GM18517 (cell line): Measurements from ENCODE around the gene PLIN5.

Source experiments
- ATAC-seq: cut with Tn5 transposase; IDR thresholded peaks from one replicate; pipeline ENCODE4 v1.9.1; 2021; ENCODE audit warnings: mild to moderate bottlenecking, moderate library complexity; ENCODE audit not compliant: unreplicated experiment

Gene PLIN5

DNA sequence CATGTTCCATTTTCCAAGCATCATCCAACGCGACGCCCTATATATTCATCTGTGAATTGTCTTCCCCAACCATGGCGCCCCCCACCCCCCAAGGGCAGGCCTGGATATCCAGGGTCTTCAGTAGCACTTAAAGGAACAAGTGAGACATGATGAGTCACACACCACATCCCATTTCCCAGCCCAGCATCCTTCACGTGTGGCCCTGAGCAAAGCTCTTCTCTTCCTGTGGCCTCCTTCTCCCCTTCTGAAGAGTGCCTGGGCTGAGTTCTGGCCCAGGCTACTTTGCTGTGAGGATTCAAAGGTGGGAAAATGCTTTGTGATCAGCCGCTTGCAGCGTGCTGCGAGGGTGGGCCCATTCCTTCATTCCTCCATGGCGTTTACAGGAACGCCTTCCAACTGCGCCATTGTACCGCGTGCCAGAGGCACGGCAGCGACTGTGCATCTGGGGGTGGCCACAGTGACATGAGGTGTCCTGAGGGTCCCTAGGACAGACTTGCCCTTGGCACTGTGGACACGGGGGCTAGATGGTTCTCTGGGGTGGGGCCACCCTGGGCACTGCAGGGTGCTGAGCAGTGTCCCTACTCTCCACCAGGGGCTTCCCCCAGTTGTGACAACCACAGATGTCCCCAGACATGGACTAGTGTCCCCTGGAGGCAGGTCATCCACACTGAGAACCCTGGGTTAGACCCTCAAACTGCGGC lies 28.4 kb downstream of the PLIN5 start:
- no peak for ATAC-seq

DNA sequence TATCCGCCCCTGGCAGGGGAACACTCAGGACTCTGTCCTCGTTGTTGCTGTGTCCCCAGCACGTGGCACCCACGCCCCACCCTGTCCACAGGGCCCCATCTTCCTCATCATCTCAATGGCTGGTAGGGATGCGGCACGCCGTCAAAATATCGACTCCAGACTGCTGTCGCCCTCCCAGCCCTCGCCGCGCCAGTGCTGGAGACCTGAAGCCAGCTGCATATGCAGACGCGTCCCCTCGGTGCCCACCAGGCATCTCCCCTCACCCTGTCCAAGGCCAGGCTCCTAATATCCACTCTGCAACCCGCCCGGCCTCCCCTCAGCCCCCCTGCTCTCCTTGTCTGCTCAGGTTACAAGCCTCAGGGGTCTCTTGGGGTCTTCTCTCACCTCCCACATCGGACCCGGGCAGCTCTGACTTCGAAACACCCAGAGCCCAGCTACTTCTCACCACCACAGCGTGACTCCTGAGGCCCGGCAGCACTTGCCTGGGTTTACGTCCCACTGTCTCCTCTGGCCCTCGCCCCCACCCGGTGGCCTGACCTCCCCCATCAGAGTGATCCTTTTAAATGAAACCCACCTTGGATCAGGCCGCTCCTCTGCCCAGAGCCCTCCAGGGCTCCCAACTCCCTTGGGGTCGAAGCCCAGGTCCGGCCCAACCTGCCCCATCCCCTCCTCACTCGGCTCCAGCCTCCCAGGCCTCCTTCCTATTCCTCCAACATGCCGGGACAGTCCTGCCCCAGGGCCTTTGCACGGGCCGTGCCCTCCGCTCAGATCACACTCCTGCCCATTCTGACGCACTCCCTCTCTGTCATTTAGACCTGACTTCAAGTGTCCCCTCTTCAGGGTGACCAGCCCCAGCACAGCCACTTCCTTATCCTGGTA lies 29.2 kb downstream of the PLIN5 start:
- no peak for ATAC-seq

DNA sequence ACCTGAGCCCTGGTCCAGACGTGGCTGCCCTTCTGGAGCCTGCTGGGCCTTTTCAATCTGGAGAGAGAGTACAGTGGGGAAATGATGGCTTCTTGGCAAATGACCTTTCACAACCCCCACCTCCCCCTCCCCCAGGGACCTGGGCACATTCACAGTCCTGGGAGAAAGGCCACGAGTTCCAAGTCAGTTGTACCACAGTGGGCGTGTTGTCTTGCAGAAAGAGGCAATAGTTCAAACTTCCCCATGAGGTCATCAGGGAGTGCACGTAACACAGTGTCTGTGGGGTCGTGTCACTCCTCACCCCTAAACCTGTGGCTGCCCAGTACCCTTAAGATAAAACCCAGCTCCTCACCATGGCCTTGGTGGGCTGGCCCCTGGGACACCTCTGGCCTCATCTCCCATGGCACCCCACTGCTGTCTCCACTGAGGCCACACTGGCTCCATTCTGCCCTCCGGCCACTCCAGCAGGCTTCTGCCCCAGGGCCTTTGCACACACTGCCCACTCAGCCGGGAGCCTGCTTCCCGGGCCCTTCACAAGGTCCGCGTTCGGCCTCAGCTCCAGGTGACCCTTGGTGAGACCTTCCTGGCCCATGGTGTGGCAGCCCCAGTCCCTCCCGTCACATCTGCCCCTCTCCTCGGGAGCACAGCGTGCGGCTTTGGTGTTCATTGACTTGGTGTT lies 30.0 kb downstream of the PLIN5 start:
- no peak for ATAC-seq

DNA sequence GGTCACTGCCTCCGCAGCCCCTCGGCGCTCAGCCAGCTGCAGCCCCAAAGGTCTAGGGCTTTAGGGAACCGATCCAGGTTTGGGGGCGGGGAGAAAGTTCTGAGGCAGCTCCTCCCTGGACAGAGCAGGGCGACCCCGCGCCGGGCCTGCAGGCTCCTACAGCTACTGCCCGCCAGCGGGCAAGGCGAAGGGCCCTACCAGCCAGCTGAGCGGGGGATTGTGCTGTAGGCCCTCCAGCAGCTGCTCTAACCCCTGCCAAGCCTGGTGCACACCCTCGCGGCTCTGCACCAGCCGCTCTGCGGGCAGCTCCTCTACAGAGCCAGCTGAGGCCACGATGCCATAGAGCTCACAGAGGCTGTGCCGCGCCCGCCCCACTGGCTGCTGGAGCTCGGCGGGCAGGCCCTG lies 30.7 kb downstream of the PLIN5 start:
- no peak for ATAC-seq

DNA sequence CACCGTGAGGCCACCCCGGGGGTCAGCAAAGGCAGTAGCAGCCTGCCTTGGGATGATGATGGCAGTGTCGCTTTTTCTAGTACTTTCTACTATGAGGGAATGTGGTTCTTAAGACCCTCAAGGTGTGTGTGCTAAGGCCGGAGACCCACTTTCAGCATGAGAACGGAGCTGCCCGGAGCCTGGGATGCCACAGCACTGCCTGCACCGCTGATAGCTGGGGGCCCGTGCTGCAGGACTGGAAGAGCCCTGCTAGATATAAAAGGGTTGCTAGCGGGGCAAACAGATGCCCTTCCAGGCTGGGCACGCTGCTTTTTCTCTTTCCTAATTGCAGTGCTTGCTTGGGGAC lies 31.2 kb downstream of the PLIN5 start:
- no peak for ATAC-seq

DNA sequence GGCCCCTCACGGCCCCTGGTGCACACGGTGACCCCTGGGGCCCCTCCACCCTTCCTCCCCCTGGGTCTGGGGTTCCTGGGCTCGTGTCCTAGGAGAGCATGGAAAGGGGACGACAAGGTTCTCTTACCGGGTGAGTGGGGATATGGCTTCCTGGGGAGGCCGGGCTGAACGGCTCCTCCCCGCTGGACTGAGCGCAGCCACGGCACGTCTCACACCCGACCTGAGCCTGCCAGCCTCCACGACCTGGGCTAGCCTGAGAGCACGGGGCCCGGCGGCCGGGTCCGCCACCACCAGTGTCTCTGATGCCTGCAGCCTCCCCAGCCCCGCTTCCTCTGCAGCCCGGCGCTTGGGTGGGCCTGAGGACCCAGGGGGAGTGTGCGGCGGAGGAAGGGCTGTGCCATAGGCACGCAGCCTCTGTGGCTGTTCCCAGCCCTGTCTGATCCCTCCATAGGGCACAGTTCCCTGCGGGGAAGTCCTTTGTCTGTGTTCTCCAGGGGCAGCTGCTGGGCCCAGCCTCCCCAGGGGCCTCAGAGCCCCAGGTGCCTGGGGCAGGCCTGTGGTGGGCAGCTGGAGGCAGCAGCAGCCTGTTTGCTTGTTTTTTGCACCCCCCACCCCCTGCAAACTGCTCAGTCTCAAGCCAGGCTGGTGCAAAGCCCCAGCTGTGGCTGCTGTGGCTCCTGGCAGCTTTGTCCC lies 31.7 kb downstream of the PLIN5 start:
- ATAC-seq: no peak

DNA sequence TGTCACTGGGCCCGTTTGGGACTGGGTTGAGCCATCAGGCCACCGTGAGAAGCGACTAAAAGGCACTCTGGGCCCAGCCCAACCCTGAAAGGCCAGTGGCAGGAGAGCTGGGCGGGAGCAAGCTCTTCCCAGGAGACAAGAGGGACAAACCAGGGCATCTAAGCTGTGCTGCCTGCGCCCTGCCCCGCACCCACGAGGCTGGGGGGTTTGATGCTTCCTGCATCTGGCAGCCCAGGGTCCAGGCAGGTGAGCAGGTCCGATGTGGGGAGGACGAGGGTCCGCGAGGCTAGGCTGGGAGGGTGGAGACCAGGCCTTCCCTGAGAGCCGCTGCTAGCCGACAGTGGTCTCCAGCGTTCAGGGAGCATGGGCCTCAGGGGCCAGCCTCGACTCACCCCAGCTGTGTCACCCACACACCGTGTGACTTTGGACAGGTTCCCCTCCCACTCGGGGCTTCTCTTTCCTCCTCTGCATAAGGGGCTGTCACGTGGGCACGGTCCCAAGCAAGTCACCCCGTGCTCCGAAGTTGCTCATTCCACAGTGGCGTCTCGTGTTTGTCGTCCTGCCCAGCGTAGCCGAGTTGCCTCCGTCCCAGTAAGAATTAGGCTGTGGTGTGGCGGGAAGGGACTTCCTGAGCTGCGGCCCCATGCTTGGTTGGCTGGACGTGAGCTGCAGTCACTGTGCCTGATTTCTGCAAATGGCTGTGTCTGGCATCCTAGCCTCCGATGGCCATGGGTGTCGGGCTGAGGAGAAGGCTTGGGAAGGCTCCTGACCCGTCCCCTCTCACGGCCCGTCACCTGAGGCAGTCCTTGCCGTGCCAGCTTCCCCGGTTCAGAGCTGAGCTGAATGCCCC lies 32.5 kb downstream of the PLIN5 start:
- ATAC-seq: no peak

- no peak for ATAC-seq
These were observed 33.3 kb downstream of the PLIN5 start for GRCh38 chr19:4501691-4502090.

- no peak for ATAC-seq
These were observed 34.0 kb downstream of the PLIN5 start for GRCh38 chr19:4500841-4501591.

DNA sequence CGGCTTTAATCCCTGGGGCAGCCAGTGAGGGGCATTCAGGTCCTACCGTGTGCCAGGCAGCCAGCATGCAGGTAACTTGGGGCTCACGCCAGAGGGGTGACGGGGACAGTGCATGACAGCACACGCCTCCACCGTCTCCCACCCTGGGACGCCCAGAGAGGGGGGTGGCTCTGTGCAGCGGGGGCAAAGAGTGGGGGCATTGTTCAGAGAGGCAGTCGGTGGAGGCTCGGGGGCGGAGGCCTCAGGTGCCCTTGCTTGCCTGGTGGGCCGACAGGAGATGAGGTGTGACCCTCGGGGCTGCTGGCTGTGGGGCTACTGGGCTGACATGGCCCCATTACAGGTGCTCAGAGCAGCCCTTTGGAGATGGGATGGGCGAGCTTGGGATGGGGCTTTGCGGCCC lies 35.2 kb downstream of the PLIN5 start:
- no peak for ATAC-seq

DNA sequence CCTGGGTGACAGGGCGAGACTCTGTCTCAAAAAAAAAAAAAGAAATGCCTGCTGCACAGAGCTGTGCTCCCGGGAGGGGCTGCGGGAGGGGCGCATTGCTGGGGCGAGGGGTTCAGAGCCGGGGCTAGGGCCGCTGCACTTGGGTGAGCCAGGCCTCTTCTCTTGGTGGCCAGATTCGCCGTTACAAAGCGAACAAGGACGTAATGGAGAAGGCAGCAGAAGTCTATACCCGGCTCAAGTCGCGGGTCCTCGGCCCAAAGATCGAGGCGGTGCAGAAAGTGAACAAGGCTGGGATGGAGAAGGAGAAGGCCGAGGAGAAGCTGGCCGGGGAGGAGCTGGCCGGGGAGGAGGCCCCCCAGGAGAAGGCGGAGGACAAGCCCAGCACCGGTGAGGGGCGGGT lies 35.7 kb downstream of the PLIN5 start:
- ATAC-seq: no peak

- no peak for ATAC-seq
These were observed 36.3 kb downstream of the PLIN5 start for GRCh38 chr19:4498694-4499093.

DNA sequence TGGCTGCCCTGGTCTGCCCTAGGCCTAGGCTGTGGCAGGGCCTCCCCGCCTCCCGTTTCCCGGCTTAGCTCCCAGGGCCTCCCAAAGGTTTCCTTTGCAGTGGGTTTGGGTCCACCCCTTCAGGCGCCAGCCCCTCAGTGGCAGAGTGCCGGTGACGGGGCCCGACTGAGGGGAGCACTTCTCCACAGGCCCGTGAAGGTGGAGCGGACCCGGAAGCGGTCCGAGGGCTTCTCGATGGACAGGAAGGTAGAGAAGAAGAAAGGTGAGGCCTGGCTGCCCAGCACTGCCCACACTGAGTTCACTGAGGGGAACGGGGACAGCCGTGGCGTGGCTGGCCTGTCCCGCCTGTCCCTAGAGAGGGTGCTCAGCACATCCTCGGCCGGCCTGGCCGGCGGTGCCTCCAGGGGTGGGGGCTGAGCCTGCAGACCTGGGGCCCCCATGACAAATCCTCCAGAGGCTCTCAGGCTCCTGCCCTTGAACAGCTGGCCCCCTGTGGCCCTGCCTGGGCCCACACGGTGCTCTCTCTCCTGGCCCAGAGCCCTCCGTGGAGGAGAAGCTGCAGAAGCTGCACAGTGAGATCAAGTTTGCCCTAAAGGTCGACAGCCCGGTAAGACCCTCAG lies 37.1 kb downstream of the PLIN5 start:
- no peak for ATAC-seq

DNA sequence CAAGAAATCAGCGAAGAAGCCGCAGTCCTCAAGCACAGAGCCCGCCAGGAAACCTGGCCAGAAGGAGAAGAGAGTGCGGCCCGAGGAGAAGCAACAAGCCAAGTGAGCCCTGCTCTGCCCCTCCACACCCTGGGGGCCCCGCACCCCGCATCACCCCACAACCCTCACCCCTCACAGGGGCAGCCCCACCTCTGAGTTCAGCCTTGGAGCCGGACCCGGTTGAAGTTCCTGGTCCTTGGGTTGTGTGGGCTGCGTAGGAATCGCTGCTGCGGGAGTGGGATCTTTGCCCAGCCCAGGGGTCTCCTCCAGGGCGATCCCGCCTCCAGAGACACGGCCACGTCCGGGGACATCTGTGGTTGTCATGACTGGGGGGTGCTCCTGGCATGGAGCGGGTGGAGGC lies 38.7 kb downstream of the PLIN5 start:
- ATAC-seq: no peak

DNA sequence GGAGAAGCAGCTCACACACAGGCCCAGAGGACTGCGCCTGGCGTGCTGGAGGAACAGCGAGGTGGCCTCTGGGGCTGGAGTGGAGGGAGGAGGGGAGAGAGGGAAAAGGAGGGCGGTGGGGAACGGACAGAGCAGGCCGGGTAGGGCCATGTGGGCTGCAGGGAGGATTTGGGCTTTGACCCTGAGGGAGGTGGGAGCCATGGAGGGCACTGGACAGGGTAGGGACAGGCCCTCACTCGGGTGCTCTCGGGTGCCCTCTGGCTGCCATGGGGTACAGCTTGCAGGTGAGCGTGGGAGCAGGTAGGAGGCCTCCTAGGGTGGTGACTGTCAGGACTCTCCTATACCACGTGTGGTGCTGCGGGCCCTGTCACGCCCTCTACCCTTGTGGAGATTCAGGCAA lies 39.6 kb downstream of the PLIN5 start:
- no peak for ATAC-seq

DNA sequence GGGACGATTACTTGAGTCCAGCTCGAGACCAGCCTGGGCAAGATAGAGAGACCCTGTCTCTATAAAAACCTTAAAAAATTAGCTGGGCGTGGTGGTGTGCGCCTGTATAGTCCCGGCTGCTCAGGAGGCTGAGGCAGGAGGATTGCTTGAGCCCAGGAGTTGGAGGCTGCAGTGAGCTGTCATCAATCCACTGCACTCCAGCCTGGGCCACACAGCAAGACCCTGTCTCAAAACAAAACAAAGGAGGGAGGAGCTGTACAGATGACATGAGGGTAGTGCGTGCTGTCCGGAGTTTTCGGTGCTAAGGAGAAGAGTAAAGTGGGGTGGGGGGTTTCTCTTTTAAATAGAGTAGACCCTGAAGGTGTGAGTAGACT lies 40.3 kb downstream of the PLIN5 start:
- no peak for ATAC-seq

DNA sequence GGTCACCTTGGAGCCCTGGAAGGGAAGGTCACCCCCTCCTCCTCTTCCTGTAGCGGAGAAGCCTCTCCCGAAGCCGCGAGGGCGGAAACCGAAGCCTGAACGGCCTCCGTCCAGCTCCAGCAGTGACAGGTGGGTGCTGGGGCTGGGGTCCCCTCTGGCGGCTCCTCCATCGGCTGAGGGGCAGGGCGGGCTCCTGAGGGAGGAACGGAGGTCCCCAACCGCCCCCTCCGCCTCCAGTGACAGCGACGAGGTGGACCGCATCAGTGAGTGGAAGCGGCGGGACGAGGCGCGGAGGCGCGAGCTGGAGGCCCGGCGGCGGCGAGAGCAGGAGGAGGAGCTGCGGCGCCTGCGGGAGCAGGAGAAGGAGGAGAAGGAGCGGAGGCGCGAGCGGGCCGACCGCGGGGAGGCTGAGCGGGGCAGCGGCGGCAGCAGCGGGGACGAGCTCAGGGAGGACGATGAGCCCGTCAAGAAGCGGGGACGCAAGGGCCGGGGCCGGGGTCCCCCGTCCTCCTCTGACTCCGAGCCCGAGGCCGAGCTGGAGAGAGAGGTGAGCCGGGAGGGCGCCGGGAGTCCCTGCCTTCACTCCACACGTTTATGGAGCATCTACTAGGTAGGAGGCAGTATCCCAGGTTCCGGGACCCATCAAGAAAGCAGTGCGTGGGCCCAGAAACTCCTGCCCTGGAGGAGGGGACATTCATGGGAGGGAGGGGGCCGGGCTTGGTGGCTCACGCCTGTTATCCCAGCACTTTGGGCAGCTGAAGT lies 40.9 kb downstream of the PLIN5 start:
- no peak for ATAC-seq

- no peak for ATAC-seq
These were observed 41.7 kb downstream of the PLIN5 start for GRCh38 chr19:4493104-4493928.
